Activated CD8-positive, alpha-beta memory T cell treated with anti-CD3 and anti-CD28 coated beads, Interleukin-2, amount 10 ng/mL, durations not matched to agents 7 days and 5 days (primary cell): ENCODE results near the gene CTRB2. TPM values are rescaled to one million over a fixed set of nuclear protein-coding genes. Genes with fewer than 3 reads are reported as not detected.

Source experiments
- ATAC-seq: fragments of 150-1000 bp; cut with Tn5 transposase; one replicate; pipeline ENCODE4 v1.10.0; 2021; ENCODE audit warnings: moderate library complexity
- CTCF ChIA-PET: fragments of 350-600 bp; sonication (Branson Sonifier 250); formaldehyde crosslinking; loops from one replicate; lab custom pipeline; 2021; ENCODE audit warnings: antibody characterized with exemption; lab: Charles Lee
- DNase-seq: peaks from one replicate; pipeline ENCODE4 v3.0.0-alpha.2; 2020
- H3K27ac Mint-ChIP-seq: one replicate; pipeline ENCODE4 v1.8.0; 2021; ENCODE audit warnings: mild to moderate bottlenecking, mixed read lengths
- H3K27me3 Mint-ChIP-seq: one replicate; pipeline ENCODE4 v1.8.0; 2021; ENCODE audit warnings: mixed read lengths
- H3K36me3 Mint-ChIP-seq: one replicate; pipeline ENCODE4 v1.8.0; 2021; ENCODE audit warnings: mild to moderate bottlenecking, mixed read lengths
- H3K4me1 Mint-ChIP-seq: one replicate; pipeline ENCODE4 v1.8.0; 2021; ENCODE audit warnings: mixed read lengths
- H3K4me3 Mint-ChIP-seq: one replicate; pipeline ENCODE4 v1.8.0; 2021; ENCODE audit warnings: mild to moderate bottlenecking, moderate library complexity, mixed read lengths
- H3K9me3 Mint-ChIP-seq: one replicate; pipeline ENCODE4 v1.8.0; 2022; ENCODE audit warnings: low read depth, mixed read lengths
- total RNA-seq, 2 experiments: library from RNA; stranded (reverse); gene quantifications; one replicate each; pipeline ENCODE4 v1.2.3, GENCODE V29; 2021

Gene CTRB2
- total RNA-seq, 2 experiments from 2014 or later, result not detected

- CTCF ChIA-PET, result interaction anchor here (1.5 to 2.1 kb wide), 2 partner anchors 39 to 156 kb away, joined by 3 to 6 read pairs; no protein-coding TSS in a partner anchor
- no peaks in the 10 kb centered on the region for H3K9me3 Mint-ChIP-seq
- H3K27ac Mint-ChIP-seq, result no peak overlapping the region
- DNase-seq (no peak), ATAC-seq (no peak)
- no peak overlapping the region for H3K4me3 Mint-ChIP-seq
- H3K27me3 Mint-ChIP-seq, result no peaks in the 10 kb centered on the region
- H3K4me1 Mint-ChIP-seq, result peaks cover 2% of the 10 kb centered on the region
- no peaks in the 10 kb centered on the region for H3K36me3 Mint-ChIP-seq
These were observed 31.3 kb upstream of the CTRB2 start for GRCh38 chr16:75238132-75238852.

- Mint-ChIP-seq H3K4me3 (no peak overlapping the region), H3K36me3 (no peaks in the 10 kb centered on the region), H3K27ac (no peak overlapping the region), H3K4me1 (peaks cover 2% of the 10 kb centered on the region), H3K9me3 (no peaks in the 10 kb centered on the region), H3K27me3 (no peaks in the 10 kb centered on the region)
- no peak for DNase-seq
- CTCF ChIA-PET, result interaction anchor here (1.5 to 2.1 kb wide), 2 partner anchors 38 to 157 kb away, joined by 3 to 6 read pairs; no protein-coding TSS in a partner anchor
- ATAC-seq, result no peak
These were observed 30.6 kb upstream of the CTRB2 start for GRCh38 chr16:75237398-75238131.

- CTCF ChIA-PET, result interaction anchor here (0.6 to 5.2 kb wide), 6 partner anchors 15 to 165 kb away, joined by 3 to 75 read pairs (median 4); no protein-coding TSS in a partner anchor
- DNase-seq, result no peak
- Mint-ChIP-seq H3K4me1 (peaks cover 2% of the 10 kb centered on the region), H3K27me3 (no peaks in the 10 kb centered on the region), H3K27ac (no peak overlapping the region), H3K4me3 (no peak overlapping the region), H3K36me3 (no peaks in the 10 kb centered on the region), H3K9me3 (no peaks in the 10 kb centered on the region)
- no peak for ATAC-seq
These were observed 29.9 kb upstream of the CTRB2 start for GRCh38 chr16:75236736-75237397.

GRCh38 chr16:75236232-75236631 lies 29.3 kb upstream of the CTRB2 start:
- Mint-ChIP-seq H3K4me3 (no peak overlapping the region), H3K36me3 (no peaks in the 10 kb centered on the region), H3K27ac (no peak overlapping the region), H3K4me1 (peaks cover 2% of the 10 kb centered on the region), H3K9me3 (no peaks in the 10 kb centered on the region), H3K27me3 (peaks cover 4% of the 10 kb centered on the region)
- CTCF ChIA-PET, result interaction anchor here (0.6 to 5.2 kb wide), 5 partner anchors 14 to 166 kb away, joined by 3 to 75 read pairs (median 3); no protein-coding TSS in a partner anchor
- DNase-seq, result peak; percentile 46
- ATAC-seq, result no peak

GRCh38 chr16:75235721-75236193 lies 28.8 kb upstream of the CTRB2 start:
- no peaks in the 10 kb centered on the region for H3K9me3 Mint-ChIP-seq
- no peak overlapping the region for H3K4me3 Mint-ChIP-seq
- peaks cover 5% of the 10 kb centered on the region for H3K27me3 Mint-ChIP-seq
- ATAC-seq (no peak), DNase-seq (no peak)
- CTCF ChIA-PET, result interaction anchor here (0.6 to 5.2 kb wide), 6 partner anchors 14 to 166 kb away, joined by 3 to 75 read pairs (median 17); no protein-coding TSS in a partner anchor
- H3K36me3 Mint-ChIP-seq, result no peaks in the 10 kb centered on the region
- H3K27ac Mint-ChIP-seq, result no peak overlapping the region
- peaks cover 2% of the 10 kb centered on the region for H3K4me1 Mint-ChIP-seq

GRCh38 chr16:75234856-75235696 lies 28.1 kb upstream of the CTRB2 start:
- CTCF ChIA-PET, result interaction anchor here (0.8 to 5.2 kb wide), 13 partner anchors 13 to 169 kb away, joined by 3 to 75 read pairs (median 11); partner anchors contain the start of gene CTRB2
- no peaks in the 10 kb centered on the region for H3K9me3 Mint-ChIP-seq
- no peak for DNase-seq
- peaks cover 5% of the 10 kb centered on the region for H3K27me3 Mint-ChIP-seq
- no peak overlapping the region for H3K27ac Mint-ChIP-seq
- no peak overlapping the region for H3K4me3 Mint-ChIP-seq
- peaks cover 2% of the 10 kb centered on the region for H3K4me1 Mint-ChIP-seq
- ATAC-seq, result no peak
- H3K36me3 Mint-ChIP-seq, result no peaks in the 10 kb centered on the region

- H3K4me3 Mint-ChIP-seq, result no peak overlapping the region
- H3K4me1 Mint-ChIP-seq, result peaks cover 2% of the 10 kb centered on the region
- no peaks in the 10 kb centered on the region for H3K36me3 Mint-ChIP-seq
- peaks cover 5% of the 10 kb centered on the region for H3K27me3 Mint-ChIP-seq
- CTCF ChIA-PET, result interaction anchor here (0.5 to 5.2 kb wide), 35 partner anchors 10 to 530 kb away, joined by 3 to 75 read pairs (median 5); partner anchors contain the start of gene CTRB1
- H3K27ac Mint-ChIP-seq, result no peak overlapping the region
- ATAC-seq (no peak), DNase-seq (no peak)
- H3K9me3 Mint-ChIP-seq, result no peaks in the 10 kb centered on the region
These were observed 26.6 kb upstream of the CTRB2 start for GRCh38 chr16:75233611-75233938.

GRCh38 chr16:75231570-75231969 lies 24.6 kb upstream of the CTRB2 start:
- no peak for ATAC-seq
- Mint-ChIP-seq H3K4me3 (no peak overlapping the region), H3K4me1 (peaks cover 2% of the 10 kb centered on the region), H3K9me3 (no peaks in the 10 kb centered on the region), H3K36me3 (no peaks in the 10 kb centered on the region), H3K27ac (no peak overlapping the region), H3K27me3 (peaks cover 5% of the 10 kb centered on the region)
- CTCF ChIA-PET, result interaction anchor here (2.0 to 5.2 kb wide), 2 partner anchors 33 to 154 kb away, joined by 5 to 75 read pairs; no protein-coding TSS in a partner anchor
- DNase-seq, result no peak

GRCh38 chr16:75230471-75231110 lies 23.6 kb upstream of the CTRB2 start:
- Mint-ChIP-seq H3K27ac (no peak overlapping the region), H3K9me3 (no peaks in the 10 kb centered on the region), H3K36me3 (no peaks in the 10 kb centered on the region), H3K27me3 (peaks cover 5% of the 10 kb centered on the region), H3K4me1 (peaks cover 2% of the 10 kb centered on the region), H3K4me3 (no peak overlapping the region)
- DNase-seq (no peak), ATAC-seq (no peak)
- CTCF ChIA-PET, result interaction anchor here (1.0 to 2.0 kb wide), 2 partner anchors 32 to 155 kb away, joined by 3 to 5 read pairs; no protein-coding TSS in a partner anchor

GRCh38 chr16:75229172-75230031 lies 22.4 kb upstream of the CTRB2 start:
- H3K36me3 Mint-ChIP-seq, result no peaks in the 10 kb centered on the region
- CTCF ChIA-PET, result interaction anchor here (0.6 to 1.7 kb wide), 2 partner anchors 30 to 181 kb away, joined by 3 to 12 read pairs; no protein-coding TSS in a partner anchor
- peaks cover 2% of the 10 kb centered on the region for H3K4me1 Mint-ChIP-seq
- H3K4me3 Mint-ChIP-seq, result no peak overlapping the region
- ATAC-seq, result no peak
- peaks cover 5% of the 10 kb centered on the region for H3K27me3 Mint-ChIP-seq
- no peaks in the 10 kb centered on the region for H3K9me3 Mint-ChIP-seq
- no peak overlapping the region for H3K27ac Mint-ChIP-seq
- no peak for DNase-seq
